ENCODE results near the gene NR2C2. TPM values are rescaled to one million over a fixed set of nuclear protein-coding genes. Genes with fewer than 3 reads are reported as not detected.

NR2C2 gene
- total and polyA plus RNA-seq, 8 donors: 37.7 to 65.4 (median 55.8) TPM

- Histone ChIP-seq H3K27me3 (no peaks in the 10 kb centered on the region), H3K9me3 (no peaks in the 10 kb centered on the region), H3K4me1 (peaks cover 0 to under 1% of the 10 kb centered on the region in 2 donors), H3K36me3 (peaks cover 0 to 9% of the 10 kb centered on the region in 2 donors), H3K4me3 (no peak overlapping the region), H3K27ac (no peak overlapping the region)
- no peak for ATAC-seq
- intact Hi-C loops (cut with DNase I): loop anchor here in 1 of 2 donors (5.0 kb wide), 1 partner anchor 243 kb away; no protein-coding TSS in a partner anchor
- TF ChIP-seq CTCF (IDR thresholded peaks at IDR 0.05): no peak
- DNase-seq: peak in 1 of 4 donors; percentile 7
Measured at GRCh38 chr3:14915636-14916222, 31.7 kb upstream of the NR2C2 start.

- intact Hi-C loops (cut with DNase I): loop anchor here in 1 of 2 donors (5.0 kb wide), 1 partner anchor 246 kb away; no protein-coding TSS in a partner anchor
- Histone ChIP-seq H3K4me3 (no peak overlapping the region), H3K27ac (no peak overlapping the region), H3K9me3 (no peaks in the 10 kb centered on the region), H3K4me1 (peaks cover 4 to 9% of the 10 kb centered on the region in 2 donors), H3K27me3 (no peaks in the 10 kb centered on the region), H3K36me3 (peaks cover 0 to 25% of the 10 kb centered on the region in 2 donors)
- ATAC-seq: no peak
- no peak for DNase-seq
- TF ChIP-seq CTCF (IDR thresholded peaks at IDR 0.05): no peak
Measured at GRCh38 chr3:14918356-14918860, 29.0 kb upstream of the NR2C2 start.

GRCh38 chr3:14920536-14920935 lies 26.8 kb upstream of the NR2C2 start:
- Histone ChIP-seq H3K36me3 (peaks cover 0 to 25% of the 10 kb centered on the region in 2 donors), H3K4me1 (peaks cover 4 to 9% of the 10 kb centered on the region in 2 donors), H3K27ac (no peak overlapping the region), H3K9me3 (no peaks in the 10 kb centered on the region), H3K4me3 (no peak overlapping the region), H3K27me3 (no peaks in the 10 kb centered on the region)
- DNase-seq (no peak), ATAC-seq (no peak)
- no peak for TF ChIP-seq CTCF (IDR thresholded peaks at IDR 0.05)
- intact Hi-C loops (cut with DNase I): loop anchor here in 1 of 2 donors (5.0 kb wide), 2 partner anchors 128 to 238 kb away; no protein-coding TSS in a partner anchor

- no peak overlapping the region for H3K27ac ChIP-seq
- peak; percentile 97 to 99 for TF ChIP-seq CTCF (IDR thresholded peaks at IDR 0.05)
- peaks cover 0 to 25% of the 10 kb centered on the region in 2 donors for H3K36me3 ChIP-seq
- H3K4me3 ChIP-seq: no peak overlapping the region
- ATAC-seq (peak; percentile 97), DNase-seq (peak; percentile 83 to 93 (median 90))
- no peaks in the 10 kb centered on the region for H3K27me3 ChIP-seq
- intact Hi-C loops (cut with DNase I): loop anchor here in 1 of 2 donors (5.0 kb wide), 2 partner anchors 129 to 239 kb away; no protein-coding TSS in a partner anchor
- H3K9me3 ChIP-seq: no peaks in the 10 kb centered on the region
- peaks cover 4 to 9% of the 10 kb centered on the region in 2 donors for H3K4me1 ChIP-seq
Measured at GRCh38 chr3:14921034-14921616, 26.3 kb upstream of the NR2C2 start.
